Stimulated activated CD4-positive, alpha-beta T cell treated with anti-CD3 and anti-CD28 coated beads, TNF-alpha, amount 100 ng/mL, for 24 hours (primary cell): ENCODE measurements around the gene DTYMK.
A peak's percentile ranks its signal among the peaks of the same experiment; 100 is the strongest.

ENCODE experiments used
- DNase-seq, 3 experiments: peaks; one replicate each; pipeline ENCODE4 v3.0.0-alpha.2; 2020; ENCODE audit warnings: low read depth in 3 of 3

DTYMK gene, protein sequence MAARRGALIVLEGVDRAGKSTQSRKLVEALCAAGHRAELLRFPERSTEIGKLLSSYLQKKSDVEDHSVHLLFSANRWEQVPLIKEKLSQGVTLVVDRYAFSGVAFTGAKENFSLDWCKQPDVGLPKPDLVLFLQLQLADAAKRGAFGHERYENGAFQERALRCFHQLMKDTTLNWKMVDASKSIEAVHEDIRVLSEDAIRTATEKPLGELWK

DNA sequence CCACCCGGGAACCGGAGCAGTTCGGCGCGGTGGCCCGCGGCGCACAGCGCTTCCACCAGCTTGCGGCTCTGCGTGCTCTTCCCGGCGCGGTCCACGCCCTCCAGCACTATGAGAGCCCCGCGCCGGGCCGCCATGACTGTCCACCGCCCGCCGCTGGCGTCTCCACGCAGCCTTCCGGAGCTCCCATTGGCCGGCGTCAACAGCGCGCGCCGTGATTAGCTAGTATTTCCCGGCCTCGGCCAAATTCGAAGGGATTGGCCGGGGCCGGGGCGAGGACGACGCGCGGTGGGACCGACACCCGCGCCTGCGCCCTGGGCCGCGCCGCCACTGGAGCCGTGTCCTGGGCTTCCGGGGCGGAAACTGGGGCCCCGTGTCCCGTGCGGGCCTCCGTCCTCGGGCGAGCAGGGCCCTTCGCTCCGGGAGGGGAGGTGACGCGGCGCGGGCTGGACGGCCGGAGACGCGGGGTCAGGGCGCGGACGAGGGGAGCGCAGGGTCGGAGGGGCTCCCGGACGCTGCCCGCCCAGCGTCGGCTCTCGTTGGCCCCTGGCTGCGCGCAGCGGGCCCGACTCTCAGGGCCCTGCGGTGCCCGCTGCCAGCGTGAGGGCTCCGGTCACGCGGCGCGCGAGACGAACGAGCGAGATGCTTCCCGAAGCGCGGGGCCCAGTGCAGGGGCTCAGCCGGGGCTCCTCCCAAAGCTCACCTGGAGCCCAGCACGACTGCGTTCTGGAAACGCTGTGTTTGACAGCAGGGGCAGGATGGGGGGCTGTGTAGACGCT, at the start of gene DTYMK:
DTYMK (minus strand) TSS at position 166 of the 776 bp plus-strand sequence; CDS start at position 134, 32 bp downstream.
- peak; percentile 89 to 95 (median 94) for DNase-seq

DNA sequence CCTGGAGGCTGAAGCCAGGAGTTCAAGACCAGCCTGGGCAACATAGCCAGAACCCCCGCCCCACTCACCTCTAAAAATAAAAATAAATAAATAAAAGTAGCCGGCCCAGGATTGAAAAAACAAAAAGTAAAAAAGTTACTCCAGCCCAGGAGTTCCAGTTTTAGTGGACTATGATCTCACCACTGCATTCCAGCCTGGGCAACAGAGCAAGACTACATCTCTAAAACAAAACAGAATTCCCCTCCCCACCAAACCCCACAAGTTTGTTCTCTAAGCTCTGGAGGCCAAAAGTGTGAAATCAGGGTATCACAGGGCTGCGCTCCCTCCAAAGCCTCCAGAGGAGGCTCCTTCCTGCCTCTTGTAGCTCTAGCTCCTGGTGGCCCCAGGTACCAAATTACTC, 49.5 kb upstream of the DTYMK start:
- DNase-seq = no peak

DNA sequence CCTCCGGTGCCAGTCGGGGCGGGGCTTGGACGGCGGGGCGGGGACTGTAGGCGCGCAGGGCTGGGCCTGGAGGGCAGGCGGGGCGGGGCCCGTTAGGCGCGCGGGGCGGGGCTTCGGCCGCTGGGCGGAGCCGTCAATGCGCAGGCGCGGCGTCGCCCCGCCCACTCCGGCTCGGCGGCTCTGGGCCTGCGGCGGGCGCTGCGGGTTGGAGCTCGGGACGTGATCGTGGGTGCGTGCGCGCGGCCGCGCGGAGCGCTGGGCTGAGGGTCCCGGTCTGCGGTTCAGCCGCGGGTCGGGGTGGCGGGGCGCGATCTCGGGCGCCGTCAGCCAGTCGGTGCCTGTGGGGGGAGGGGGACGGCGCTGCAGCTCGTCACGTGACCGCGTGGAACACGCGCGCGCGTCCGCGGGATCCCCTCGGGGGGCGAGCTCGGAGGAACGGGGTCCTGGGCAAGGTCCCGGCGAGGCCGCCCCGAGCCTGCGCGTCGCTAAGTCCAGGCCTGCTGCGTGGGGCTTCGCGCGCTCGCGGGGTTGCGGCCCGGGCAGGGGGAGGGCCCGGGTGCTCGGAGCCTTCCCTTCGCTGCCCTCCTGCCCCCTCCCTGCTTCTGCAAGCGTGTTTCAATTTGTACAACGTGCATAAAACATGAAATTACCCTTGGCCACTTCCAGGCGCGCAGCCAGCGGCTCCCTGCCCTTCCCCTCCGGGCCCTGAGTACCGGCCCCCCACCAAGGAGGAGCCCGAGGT, 48.0 kb upstream of the DTYMK start, which contains the start of gene D2HGDH:
D2HGDH (plus strand) TSS at position 164 of the 742 bp plus-strand sequence. CDS start 595 bp downstream, outside the sequence.
- DNase-seq = peak; percentile 88 to 93 (median 89)

DNA sequence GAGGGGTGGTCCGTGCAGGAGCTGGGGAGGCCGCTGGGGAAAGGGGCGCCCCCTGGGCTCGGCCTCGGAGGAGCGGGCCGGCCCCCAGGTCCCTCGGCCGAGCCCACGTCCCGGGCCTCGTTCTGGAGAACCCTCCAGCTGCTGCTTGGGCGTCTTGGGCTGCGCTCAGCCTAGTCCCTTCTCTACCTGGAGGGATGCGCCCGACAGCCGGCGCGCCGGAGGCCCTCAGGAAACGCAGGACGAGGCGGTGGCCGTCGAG, 47.5 kb upstream of the DTYMK start:
- no peak for DNase-seq

DNA sequence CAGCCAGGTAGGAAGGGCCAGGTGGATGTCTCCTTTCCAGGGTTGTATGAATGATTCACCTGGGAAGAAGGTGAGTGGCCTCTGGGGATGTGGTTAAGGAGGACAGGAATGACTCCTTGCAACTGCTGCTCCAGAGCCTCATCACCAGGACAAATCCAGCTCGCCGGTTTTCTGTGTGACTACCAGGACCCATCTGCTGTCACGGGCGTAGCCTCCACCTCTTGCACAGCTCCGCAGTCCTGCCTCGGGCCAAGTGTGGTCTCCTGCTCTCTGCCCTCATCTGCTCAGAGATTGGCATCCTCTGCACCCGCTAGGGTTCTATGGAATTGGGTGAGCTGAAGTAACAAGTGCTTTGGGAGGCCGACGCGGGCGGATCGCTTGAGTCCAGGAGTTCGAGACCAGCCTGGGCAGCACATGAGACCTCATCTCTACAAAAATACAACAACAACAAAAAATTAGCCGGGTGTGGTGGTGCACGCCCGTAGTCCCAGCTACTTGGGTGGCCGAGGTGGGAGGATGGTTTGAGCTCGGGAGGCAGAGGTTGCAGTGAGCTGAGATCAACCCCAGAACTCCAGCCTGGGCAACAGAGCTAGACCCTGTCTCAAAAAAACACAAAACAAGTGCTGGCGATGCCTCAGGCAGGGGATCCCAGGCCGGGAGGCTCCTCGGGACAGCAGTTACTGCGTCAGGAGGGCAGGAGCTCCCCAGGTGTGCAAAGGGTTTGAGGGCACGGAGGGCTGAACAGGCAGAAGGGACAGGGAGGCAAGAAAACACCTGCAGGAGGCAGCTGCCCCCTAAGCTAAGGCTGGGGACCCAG, 47.0 kb upstream of the DTYMK start:
- DNase-seq = no peak

DNA sequence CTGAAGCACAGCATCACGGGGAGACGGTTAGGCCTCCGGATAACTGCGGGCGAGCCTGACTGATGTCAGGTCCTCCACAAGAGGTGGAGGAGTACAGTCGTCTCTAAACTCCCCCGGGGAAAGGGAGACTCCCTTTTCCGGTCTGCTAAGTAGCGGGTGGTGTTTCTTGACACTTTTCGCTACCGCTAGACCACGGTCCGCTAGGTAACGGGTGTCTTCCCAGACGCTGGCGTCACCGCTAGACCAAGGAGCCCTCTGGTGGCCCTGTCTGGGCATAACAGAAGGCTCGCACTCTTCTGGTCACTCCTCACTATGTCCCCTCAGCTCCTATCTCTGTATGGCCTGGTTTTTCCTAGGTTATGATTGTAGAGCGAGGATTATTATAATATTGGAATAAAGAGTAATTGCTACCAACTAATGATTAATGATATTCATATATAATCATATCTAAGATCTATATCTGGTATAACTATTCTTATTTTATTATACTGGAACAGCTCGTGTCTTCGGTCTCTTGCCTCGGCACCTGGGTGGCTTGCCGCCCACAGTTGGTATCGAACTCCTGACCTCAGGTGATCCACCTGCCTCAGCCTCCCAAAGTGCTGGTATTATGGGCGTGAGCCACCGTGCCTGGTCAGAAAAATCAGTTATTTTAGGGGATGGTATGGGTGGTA, 46.0 kb upstream of the DTYMK start:
- DNase-seq = peak in 1 of 3 experiments; percentile 72

DNA sequence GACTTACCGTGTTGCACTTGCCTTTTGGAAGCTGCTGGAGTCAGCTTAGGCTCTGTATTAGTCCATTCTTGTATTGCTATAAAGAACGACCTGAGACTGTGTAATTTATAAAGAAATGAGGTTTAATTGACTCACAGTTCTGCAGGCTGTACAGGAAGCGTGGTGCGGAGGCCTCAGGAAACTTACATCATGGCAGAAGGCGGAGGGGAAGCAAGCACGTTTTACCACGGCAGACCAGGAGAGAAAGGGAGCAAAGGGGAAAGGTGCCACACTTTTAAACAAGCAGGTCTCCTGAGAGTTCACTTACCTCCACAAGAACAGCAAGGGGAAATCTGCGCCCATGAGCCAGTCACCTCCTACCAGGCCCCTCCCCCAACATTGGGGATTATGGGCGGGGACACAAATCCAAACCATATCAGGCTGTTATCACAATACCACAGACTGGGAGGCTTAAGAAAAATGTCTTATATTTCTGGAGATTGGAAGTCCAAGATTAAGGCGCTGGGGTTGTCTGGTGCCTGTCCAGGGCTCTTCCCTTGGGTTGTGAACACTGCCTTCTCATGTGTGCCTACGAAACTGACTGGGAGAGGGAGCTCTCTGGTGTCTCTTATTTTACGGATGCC, 44.2 kb upstream of the DTYMK start:
- DNase-seq = no peak

DNA sequence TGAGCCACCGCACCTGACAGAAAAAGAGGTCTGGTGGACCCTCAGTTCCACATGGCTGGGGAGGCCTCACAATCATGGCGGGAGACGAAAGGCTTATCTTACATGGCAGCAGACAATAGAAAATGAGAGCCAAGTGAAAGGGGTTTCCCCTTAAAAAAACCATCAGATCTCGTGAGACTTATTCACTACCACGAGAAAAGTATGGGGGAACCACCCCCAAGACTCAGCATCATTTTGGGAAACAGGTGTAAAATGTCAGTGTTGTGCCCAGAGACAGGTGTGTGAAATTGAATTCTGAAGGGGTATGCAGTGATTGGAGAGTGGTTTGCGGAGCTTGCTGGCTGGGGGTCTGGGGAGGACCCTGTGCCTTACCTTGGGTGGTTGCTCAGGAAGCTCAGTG, 43.3 kb upstream of the DTYMK start:
- no peak for DNase-seq

DNA sequence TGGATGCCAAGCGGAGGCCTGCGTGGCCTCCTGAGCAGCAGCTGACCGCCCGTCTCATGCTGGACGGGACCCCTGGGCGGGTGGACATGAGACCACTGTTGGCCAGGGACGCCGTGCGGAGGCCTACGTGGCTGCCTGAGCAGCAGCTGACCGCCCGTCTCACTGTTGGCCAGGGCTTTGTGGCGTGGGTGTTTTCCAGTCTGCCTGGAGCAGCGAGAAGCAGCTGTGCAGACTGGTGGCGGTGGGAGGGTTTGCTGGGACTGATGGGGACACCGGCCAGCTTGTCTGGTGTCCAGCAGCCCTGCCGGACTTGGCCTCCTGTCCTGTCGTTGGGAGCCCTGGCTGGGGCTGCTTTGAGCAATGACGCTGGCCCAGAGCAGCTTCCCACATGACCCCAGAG, 42.0 kb upstream of the DTYMK start:
- DNase-seq = no peak

DNA sequence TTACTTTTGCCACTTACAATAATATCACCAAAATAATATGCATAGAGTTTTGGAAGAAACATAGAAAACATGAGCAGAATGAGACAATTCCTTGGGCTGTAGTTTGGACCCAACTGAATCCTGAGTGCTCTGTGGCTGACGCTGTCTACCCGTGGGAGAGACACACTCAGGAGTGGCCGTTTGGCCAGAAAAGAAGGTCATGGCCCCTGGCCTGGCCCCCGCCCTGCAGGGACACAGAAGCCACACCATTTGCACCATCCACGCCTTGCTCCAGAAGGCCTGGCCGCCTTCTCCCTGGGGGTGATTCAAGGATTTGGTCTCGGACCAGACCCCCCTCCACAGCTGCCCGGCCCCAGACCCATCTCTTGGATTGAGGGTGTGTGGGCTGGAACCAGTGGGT, 41.4 kb upstream of the DTYMK start:
- DNase-seq = no peak

DNA sequence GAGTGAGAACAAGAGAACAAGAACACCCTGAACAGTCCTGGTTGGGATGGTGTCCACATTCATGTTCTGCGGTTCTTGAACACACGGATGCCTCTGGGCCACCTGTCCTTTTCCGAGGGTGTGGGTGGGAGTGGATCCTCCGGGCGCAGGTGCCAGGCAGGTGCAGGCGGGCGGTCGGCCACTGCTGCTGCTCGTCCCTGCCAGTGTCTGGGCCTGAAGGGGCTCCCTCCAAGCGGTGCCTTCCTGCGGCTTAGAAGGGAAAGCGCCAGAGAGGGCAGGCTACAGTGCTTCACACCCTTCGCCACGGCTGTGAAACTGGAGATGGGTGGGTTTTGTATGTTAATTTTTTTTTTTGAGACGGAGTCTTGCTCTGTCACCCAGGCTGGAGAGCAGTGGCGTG, 39.8 kb upstream of the DTYMK start:
- no peak for DNase-seq

DNA sequence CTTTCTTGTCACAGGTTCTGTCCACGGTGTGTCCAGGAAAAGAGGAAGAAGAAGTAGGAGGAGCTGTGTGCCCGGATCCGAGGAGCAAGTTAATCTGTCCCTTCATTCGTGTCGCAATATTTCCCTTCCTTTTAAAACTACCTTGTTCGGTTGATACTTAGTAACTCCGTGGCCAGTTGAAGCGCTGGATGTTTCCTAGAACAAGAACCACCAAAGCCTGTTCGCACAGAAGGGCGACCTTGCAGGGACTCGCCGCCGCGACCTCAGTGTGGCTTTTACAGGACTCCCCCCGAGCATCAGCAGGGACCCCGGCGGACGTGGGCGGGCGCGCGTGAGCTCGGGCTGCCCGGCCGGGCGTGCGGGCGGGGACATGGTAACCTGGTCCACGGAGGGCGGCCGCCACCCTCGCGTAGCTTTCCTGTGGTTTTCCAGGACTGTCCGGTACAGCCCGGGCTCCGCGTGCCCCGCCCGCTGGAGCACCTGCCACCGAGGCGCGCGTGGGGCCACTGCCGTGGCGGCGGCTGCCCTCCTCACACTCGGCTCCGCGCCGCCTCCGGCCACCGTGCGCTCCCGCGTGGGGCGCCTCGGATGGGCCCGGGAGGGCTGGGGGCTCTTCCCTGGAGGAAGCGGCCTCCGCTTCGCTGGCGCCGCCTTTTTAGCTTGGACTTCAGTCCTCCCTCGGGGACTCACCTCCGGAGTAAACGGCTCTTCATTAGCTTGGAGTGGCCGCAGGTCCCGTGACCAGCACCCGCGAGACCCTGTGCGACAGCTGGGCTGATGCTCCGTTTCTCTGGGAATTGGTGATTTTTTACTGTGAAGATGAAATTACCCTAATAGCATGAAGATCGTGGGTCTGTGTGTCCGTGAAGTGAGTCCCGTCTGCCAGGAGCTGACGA, 38.6 kb upstream of the DTYMK start:
- DNase-seq = no peak

DNA sequence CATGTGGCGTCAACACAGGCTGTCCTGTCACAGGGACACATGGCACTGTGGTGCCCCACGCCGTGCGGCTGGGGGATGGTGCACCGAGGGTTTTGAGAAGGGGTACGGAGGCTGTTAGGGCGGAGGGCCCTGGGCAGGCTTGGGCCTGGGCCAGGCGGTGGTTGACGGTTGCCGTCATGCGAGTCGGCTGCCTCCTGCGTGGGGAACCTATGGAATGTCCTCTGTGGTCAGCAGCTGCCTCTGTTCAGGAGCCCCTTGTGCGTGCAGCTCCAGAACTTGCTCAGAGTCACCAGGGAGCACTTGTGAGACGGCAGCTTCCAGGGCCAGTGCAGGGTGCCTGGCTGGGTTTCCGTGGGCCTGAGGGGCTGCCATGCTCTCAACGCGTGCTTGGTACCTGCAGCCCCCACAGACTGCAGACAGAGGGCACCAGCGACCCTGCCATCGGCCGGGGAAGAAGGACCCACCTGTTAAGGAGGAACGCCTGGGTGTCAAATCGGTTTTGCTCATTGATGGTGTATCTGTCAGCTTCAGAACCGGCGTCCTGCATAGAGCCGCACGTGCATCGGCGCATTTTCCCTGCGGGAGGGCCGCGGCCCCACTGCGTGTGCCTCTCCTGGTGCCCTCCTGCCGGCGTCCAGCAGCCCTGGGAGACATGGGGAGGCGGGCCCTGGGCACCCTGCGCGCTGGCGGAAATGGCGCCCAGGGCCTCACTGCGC, 37.8 kb upstream of the DTYMK start:
- no peak for DNase-seq

DNA sequence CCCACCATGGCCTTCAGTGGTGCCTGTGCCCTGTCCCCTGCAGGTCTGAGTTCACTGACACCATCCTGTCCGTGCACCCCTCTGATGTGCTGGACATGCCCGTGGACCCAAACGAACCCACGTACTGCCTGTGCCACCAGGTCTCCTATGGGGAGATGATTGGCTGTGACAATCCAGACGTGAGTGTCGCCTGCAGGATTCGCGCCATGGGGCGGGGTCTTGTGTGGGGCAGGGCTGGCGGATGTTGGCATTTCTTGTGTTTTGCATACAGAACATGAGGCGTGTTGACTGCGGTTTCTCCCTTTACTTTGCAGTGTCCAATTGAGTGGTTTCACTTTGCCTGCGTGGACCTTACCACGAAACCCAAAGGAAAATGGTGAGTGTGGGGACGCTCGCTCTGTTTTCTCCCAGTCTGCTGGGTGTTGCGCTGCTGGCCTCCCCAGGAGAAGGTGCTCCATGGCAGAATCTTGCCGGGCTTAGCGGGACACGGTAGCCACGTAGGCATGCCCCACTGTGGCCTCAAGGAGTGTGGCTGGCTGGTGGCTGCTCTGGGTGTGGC, 36.4 kb upstream of the DTYMK start:
- DNase-seq = no peak

DNA sequence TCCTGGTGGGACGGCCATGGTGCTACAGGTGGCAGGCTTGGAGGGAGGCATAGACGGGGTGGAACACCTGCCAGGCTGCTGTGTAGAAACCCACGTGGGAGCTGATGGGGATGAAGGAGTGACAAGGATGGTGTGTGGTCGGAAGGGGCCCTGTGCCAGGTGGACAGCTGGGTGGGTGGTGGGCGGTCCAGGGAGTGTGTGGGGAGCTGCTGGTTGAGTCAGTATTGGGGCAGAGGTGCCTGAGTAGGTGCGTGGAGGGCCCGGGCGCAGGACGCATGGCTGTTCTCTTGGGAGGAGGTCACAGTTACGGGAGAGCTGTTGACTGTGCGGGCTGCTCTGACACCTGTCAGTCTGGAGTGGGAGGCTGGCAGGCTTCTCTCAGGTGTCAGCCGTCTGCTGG, 35.2 kb upstream of the DTYMK start:
- no peak for DNase-seq

DNA sequence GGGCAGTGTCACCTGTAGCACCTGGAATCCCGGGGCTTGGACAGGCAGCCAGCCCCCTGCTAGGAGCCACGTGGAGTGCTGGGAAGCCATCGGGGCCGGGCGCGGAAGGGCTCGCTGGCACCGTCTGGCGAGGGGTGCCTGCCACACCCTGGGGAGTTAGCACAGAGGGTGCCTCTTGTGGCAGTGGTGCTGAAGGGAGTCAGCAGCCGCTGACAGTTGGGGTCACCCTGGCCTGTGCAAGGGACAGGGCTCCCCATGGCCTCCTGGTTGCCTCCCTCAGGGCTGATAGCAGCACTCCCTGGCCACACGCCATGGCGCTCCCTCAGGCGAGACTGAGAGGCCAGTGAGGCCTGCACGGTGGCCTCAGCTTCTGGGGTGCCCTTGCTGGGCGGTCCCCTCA, 33.9 kb upstream of the DTYMK start:
- no peak for DNase-seq

DNA sequence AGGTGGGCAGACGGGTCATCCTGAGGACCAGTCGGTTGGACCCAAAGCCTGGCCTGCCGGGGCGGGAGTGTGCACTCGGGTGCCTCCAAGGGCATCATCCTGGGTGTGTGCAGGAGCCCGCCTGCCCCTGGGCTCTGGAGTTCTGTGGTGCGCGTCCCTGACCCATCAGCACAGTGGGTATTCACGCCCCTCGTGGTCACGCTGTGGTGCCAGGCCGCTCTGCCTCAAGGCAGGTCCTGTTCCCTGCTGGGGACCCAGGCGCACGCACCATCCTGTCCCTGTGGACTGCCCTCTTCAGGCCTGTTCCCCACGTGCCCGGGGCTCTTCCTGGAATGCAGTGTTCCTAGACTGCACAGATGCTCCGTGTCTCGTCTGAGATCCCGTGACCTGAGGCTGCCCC, 33.5 kb upstream of the DTYMK start:
- DNase-seq = no peak

DNA sequence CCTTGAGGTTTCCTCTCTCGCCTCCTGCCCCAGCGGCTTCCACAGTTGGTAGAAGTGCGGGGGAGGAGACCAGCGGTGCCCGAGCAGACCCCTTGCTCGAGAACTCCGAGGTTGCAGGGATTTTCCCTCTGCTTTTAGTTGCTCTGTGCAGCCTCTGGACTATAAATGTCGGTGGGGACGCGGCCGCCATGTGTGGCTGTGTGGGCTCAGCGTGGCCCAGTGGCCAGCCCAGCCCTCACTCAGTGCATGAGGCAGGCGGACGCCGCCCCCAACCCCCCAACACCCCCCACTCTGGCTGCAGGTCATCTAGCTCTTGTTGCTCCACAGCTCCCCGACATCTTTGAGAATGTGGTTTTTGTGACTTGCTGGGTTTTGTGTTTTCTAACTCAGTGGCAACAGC, 32.5 kb upstream of the DTYMK start:
- no peak for DNase-seq

DNA sequence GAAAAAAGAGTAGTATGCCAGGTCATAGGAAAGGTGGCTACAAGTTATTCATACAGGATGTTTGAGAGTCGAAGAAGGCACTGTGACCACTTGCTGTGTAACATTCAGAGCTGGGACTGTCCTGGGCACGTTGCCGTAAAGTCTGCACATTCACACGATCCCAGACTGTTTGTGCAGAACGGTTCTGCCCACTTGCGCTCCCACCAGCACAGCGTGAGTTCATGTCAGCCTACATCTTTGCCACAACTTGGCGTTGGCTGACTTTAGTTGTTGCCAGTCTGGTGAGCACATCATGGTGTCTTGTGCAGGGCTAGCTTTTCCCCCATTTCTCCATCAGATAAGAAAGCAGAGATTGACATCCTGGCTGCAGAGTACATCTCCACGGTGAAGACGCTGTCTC, 22.3 kb upstream of the DTYMK start:
- no peak for DNase-seq
